Measurements from ENCODE around the gene DDX60.

DNA sequence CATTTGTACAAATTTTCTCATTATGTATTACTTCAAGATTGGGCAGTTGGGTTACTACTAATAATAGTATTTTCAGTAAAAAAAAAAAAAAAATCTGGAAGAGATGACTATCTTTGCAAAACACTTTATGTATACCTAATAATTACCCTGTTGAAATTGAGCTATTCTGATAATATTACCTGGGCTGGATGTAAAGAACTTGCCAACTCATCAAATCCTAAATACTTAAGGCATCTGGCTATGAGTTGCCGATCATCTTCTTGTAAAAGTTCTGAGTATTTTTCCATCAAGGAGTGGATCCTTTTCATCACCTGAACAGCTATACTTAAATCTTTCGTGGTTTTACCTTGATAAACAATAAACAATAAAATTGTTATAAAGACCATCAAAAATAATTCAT, 42.7 kb downstream of the DDX60 start:
- TF ChIP-seq, protein P1, sequence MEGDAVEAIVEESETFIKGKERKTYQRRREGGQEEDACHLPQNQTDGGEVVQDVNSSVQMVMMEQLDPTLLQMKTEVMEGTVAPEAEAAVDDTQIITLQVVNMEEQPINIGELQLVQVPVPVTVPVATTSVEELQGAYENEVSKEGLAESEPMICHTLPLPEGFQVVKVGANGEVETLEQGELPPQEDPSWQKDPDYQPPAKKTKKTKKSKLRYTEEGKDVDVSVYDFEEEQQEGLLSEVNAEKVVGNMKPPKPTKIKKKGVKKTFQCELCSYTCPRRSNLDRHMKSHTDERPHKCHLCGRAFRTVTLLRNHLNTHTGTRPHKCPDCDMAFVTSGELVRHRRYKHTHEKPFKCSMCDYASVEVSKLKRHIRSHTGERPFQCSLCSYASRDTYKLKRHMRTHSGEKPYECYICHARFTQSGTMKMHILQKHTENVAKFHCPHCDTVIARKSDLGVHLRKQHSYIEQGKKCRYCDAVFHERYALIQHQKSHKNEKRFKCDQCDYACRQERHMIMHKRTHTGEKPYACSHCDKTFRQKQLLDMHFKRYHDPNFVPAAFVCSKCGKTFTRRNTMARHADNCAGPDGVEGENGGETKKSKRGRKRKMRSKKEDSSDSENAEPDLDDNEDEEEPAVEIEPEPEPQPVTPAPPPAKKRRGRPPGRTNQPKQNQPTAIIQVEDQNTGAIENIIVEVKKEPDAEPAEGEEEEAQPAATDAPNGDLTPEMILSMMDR (IDR thresholded peaks at IDR 0.05) = no peak
- TF ChIP-seq POLR2A (IDR thresholded peaks at IDR 0.05) = no peak
